Motor neuron (in vitro differentiated cells): Measurements from ENCODE around the gene MICAL1. TPM values are rescaled to one million over a fixed set of nuclear protein-coding genes. Genes with fewer than 3 reads are reported as not detected.

ENCODE experiments used
- ATAC-seq, 8 experiments: fragments of 200-7000 bp; cut with Tn5 transposase; replicated peaks in 6 of 8; 2 replicates each; pipeline ENCODE4 v1.8.0; 2021; ENCODE audit warnings: mild to moderate bottlenecking in 8 of 8, moderate library complexity in 8 of 8
- H3K27ac ChIP-seq, 2 donors: fragments of 250-450 bp; sonication (Bioruptor Pico); 2 replicates each; pipeline ENCODE4 v1.9.0; 2021; ENCODE audit warnings: antibody characterized with exemption in 2 of 2, mild to moderate bottlenecking in 2 of 2, moderate library complexity in 1 of 2
- H3K4me1 ChIP-seq, 2 donors: fragments of 250-450 bp; sonication (Bioruptor Pico); replicated peaks in 1 of 2; 2 replicates each; pipeline ENCODE4 v1.6.1; 2021; ENCODE audit warnings: antibody characterized with exemption in 2 of 2, mild to moderate bottlenecking in 2 of 2, moderate library complexity in 1 of 2
- H3K4me3 ChIP-seq, 5 donors: fragments of 250-450 bp; sonication (Bioruptor Pico); 2 replicates each; pipeline ENCODE4 v1.9.0; 2021; ENCODE audit warnings: antibody characterized with exemption in 5 of 5, mild to moderate bottlenecking in 5 of 5, moderate library complexity in 4 of 5
- whole genome bisulfite sequencing, 10 experiments: fragments of 450-650 bp; shearing (Covaris generic); methylation state at CpG; one replicate each; pipeline ENCODE4 v1.0.0; 2022; 5-methylcytosine and 5-hydroxymethylcytosine counted together
- in situ Hi-C, 9 experiments: fragments of 400-800 bp; cut with MboI; loops; one replicate each; pipeline ENCODE4 v1.15.0; 2021; ENCODE audit warnings: low sequenced_read_pairs in 9 of 9, low pct_unique_long_range_greater_than_20kb in 2 of 9; ENCODE audit not compliant: unreplicated experiment in 9 of 9
- total RNA-seq, 8 experiments: library from RNA; unstranded; fragments of 300-600 nt; gene quantifications; 2 replicates each; pipeline versions ENCODE4 v1.2.3 to v1.2.4, GENCODE V29; 2022

MICAL1 gene
- total RNA-seq, 8 experiments from 2014 or later = 17.7 to 45.4 (median 29.8) TPM

DNA sequence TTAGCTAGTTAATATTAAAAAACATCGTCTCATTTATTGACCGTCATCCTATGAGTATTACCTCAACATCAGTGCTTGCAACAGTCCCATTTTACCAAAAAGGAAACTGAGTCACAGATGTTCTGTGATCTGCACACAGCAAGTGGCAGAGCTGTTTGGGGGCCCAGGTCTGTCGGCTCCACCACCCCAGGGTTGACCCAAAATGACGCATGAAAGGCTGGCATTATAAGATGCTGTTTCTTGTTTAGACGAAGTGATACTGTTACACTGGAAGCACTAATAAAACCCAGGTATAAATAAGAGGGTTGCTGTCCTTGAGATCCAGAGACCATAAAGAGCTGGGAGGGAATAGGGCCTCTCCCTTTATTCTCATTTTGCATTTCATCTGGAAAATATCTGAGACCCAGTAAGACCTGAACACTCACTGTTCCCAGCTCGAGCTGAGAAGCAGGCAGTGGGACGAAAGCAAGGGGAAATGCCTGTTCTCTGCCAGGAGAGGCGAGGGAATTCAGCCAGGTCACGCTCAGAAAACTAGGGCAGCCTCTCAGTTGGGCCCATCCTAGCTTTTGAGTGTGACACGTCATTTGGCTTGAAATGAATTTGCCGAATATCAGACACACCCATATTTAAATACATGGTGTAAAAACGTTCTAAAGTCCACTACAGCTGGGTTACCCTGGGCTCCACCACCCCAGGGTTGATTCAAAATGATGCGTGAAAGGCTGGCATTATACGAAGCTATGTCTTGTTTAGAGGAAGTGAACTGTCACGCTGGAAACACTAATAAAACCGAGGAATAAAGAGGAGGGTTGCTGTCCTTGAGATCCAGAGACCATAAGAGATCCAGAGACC, 1.4 kb upstream of the MICAL1 start:
- ATAC-seq = peak in 3 of 8 experiments; percentile 51 to 74 (median 53)
- no peak overlapping the region for H3K27ac ChIP-seq
- 0 to 85% (median 73%) methylated on average over 5 to 15 of the region's 16 CpGs for WGBS, 10 experiments

DNA sequence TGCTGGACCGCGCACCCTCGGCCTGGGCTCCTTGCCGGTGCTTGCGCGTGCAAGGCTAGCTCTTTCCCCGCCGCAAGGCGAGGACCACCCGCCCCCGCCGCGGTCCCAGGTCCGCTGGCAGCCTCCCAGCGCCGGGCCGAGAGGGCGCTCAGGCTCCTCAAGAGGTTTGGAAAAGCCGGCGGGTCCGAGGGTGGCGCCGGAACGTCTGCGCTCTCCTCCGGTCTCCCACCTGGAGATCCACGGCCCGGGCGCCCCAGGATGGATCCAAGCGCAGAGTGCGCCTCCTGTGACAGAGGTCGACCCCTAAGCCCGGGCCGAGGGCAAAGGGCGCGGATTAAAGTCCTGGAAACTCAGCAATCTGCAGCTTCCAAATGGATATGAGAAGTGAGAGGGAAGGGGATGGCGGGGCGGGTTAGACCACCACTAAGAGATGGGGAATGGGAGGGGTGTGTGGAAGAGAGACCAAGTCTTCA, 575 bp upstream of the MICAL1 start:
- H3K4me1 ChIP-seq = peaks cover 13 to 16% of the 10 kb centered on the region in 2 donors
- peak in 1 of 8 experiments; percentile 0 for ATAC-seq
- H3K4me3 ChIP-seq = peak overlapping the region; percentile 49 to 71 (median 67)
- 0 to 6% (median 6%) methylated on average over 3 to 7 of the region's 38 CpGs; no CpG with 5 or more reads in 7 of the 10 experiments for WGBS, 10 experiments
- in situ Hi-C loops = no loop called here
- H3K27ac ChIP-seq = peak overlapping the region; percentile 75 to 77

More for the DNA sequence above, 1.4 kb upstream of the MICAL1 start:
- Histone ChIP-seq H3K4me1 (peaks cover 13 to 16% of the 10 kb centered on the region in 2 donors), H3K4me3 (peak overlapping the region; percentile 49 to 71 (median 67))
- in situ Hi-C loops = no loop called here

GRCh38 chr6:109454496-109455436, 806 bp downstream of the MICAL1 start:
- Histone ChIP-seq H3K27ac (peak overlapping the region; percentile 75 to 77), H3K4me1 (peaks cover 13 to 16% of the 10 kb centered on the region in 2 donors), H3K4me3 (peak overlapping the region; percentile 49 to 71 (median 67))
- peak in 6 of 8 experiments; percentile 3 to 24 (median 21) for ATAC-seq
- WGBS, 10 experiments = 0 to 40% (median 8%) methylated on average over 1 to 6 of the region's 48 CpGs; no CpG with 5 or more reads in 6 of the 10 experiments
- in situ Hi-C loops = no loop called here

- Histone ChIP-seq H3K4me1 (peaks cover 13 to 16% of the 10 kb centered on the region in 2 donors), H3K4me3 (peak overlapping the region; percentile 49 to 71 (median 67)), H3K27ac (peak overlapping the region in 1 of 2 donors; percentile 77)
- no peak for ATAC-seq
- WGBS, 10 experiments = 40 to 100% (median 97%) methylated on average over 1 to 6 of the region's 27 CpGs; no CpG with 5 or more reads in 5 of the 10 experiments
- in situ Hi-C loops = no loop called here
Measured at GRCh38 chr6:109453594-109454495, 1.7 kb downstream of the MICAL1 start.

DNA sequence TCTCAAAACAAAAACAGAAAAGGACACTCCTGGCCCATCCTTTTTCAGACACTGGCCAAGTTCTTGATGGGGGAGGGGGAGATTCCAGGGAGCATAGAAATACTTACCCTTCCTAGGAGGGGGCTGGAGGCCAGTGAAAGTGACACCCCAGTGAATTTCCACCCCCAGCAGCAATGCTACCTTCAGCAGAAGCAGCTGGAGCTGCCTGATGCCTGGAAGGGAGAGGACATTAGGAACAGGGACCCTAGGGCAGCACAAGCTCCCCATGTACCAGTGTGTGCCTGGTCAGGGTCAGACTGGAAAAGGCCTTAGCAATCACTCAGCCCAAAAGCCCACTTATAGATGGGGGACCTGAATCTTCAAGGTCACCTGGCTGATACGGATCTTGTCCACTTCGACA, 2.4 kb downstream of the MICAL1 start:
- WGBS, 10 experiments = 100% methylated on average over 2 of the region's 2 CpGs; no CpG with 5 or more reads in 8 of the 10 experiments
- no peak overlapping the region for H3K27ac ChIP-seq
- no peak overlapping the region for H3K4me3 ChIP-seq
- ATAC-seq = no peak
- peaks cover 13 to 16% of the 10 kb centered on the region in 2 donors for H3K4me1 ChIP-seq
- in situ Hi-C loops = no loop called here

GRCh38 chr6:109452181-109452580, 3.4 kb downstream of the MICAL1 start:
- Histone ChIP-seq H3K4me1 (peaks cover 13% of the 10 kb centered on the region in 2 donors), H3K27ac (no peak overlapping the region), H3K4me3 (no peak overlapping the region)
- ATAC-seq = no peak
- 80 to 100% (median 93%) methylated on average over 1 to 5 of the region's 9 CpGs; no CpG with 5 or more reads in 4 of the 10 experiments for WGBS, 10 experiments
- in situ Hi-C loops = no loop called here

DNA sequence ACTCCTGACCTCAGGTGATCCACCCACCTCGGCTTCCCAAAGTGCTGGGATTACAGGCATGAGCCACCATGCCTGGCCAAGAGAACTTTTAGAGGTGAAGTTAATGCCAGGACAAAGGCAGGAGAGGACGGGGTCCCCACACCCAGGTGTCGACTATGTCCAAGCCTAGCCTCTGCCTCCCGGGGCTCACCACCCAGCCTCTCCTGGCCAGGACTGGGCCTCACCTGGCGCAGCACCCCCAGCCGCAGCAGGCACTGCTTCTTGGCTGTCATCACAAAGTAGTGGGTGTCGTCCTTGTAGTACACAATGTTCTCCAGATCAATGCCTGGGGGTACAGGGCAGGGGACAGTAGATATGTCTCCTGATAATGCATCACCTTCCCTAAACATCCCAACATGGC, 4.2 kb downstream of the MICAL1 start:
- no peak for ATAC-seq
- in situ Hi-C loops = no loop called here
- 87 to 100% methylated on average over 2 to 3 of the region's 7 CpGs; no CpG with 5 or more reads in 8 of the 10 experiments for WGBS, 10 experiments
- peaks cover 6 to 7% of the 10 kb centered on the region in 2 donors for H3K4me1 ChIP-seq
- no peak overlapping the region for H3K4me3 ChIP-seq
- no peak overlapping the region for H3K27ac ChIP-seq

DNA sequence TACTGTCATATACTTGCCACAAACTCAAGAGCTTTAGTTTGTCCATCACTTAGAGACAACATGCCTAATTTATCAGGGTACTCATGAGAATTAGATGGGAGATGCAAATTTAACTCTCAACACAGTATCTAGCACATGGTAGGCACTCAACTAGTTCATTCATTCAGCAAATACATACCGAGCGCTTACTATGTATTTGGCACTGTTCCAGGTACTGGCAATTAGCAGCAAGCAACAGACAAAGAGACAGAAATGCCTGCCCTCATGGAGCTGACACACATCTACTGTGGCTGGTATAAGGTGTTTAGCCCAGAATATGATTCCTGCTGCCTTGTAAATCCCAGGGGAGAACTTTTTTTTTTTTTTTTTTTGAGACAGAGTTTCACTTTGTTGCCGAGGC, 4.8 kb downstream of the MICAL1 start:
- H3K4me3 ChIP-seq = no peak overlapping the region
- peaks cover 6 to 7% of the 10 kb centered on the region in 2 donors for H3K4me1 ChIP-seq
- in situ Hi-C loops = no loop called here
- 64 to 94% (median 92%) methylated on average over 2 to 3 of the region's 3 CpGs; no CpG with 5 or more reads in 7 of the 10 experiments for WGBS, 10 experiments
- no peak overlapping the region for H3K27ac ChIP-seq
- no peak for ATAC-seq

DNA sequence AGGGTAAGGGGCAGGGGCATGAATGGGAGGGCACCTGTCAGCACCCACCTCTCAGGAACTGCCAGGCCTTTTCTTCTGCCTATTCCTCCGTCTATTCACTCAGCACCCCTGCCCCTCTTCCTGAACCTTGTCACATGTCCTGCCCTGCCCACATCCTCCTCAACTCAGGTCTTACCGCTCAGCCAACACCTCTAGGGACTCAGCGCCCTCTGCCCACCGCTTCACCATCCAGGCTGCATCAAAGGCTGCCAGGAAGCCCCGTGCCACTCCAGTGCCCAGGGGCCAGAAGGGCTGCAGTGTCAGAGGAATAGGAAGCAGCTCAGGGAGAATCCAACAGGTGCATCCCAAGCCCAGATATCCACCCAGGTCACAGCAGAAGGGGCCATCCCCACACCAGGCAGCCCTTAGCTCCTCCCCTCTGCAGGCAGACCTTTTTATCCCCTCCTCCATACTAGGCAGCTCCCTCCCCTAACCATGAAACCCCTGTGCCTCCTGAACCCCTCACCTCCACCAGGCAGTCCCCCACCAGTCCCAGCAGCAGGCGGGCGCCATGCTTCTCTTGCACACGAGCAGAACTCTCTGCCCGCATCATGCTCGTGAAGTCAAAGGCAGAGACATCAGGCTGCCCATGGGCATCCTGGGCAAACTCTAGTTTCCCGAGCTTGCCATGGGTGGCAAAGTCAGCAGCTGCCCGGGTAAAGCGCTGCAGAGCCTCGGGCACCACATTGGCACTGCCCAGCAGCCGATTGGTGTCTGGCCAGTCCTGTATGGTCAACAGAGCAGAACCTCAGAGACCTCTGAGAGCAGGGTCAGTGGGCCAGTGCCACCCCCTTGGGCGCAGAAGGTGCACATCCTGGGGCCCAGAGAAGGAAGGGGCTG, 5.5 kb downstream of the MICAL1 start:
- 80 to 95% (median 82%) methylated on average over 1 to 4 of the region's 16 CpGs; no CpG with 5 or more reads in 6 of the 10 experiments for WGBS, 10 experiments
- Histone ChIP-seq H3K4me1 (peaks cover 6 to 7% of the 10 kb centered on the region in 2 donors), H3K4me3 (no peak overlapping the region), H3K27ac (no peak overlapping the region)
- ATAC-seq = no peak
- in situ Hi-C loops = no loop called here

DNA sequence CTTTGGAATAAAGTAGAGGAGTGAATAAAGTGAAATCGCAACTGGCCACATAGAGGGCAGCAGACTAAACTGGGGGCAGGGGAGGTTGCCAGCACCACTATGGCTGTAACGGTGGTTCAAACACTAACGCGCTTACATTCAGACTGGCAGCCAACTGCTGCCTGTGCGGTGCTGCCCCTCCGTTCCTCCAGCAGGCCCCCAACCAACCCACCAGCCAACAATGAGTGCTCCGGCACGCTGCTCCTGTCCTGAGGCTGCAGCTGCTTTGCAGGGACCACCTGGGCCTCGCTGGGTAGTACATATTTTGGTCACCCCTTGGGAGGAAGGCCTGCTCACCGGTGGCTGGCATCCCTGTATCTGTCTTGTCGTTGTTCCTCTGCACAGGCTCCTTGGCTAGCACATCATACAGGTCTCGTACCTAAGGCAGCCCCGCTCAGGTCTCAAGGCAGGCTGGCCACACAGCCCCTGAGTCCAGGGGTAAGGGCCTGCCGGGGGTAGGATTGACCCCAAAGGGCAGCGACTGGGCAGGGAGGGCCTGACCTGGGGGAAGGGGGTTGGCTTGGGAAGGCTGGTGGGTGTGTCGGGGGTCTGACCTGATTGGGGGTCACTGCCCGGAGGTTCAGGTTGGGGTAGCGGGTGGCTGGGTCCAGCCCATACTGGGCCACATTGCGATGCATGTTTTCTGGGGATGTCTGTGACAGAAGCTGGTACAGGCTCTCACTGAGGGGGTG, 6.3 kb downstream of the MICAL1 start:
- ATAC-seq = no peak
- peaks cover 2 to 6% of the 10 kb centered on the region in 2 donors for H3K4me1 ChIP-seq
- no peak overlapping the region for H3K4me3 ChIP-seq
- in situ Hi-C loops = no loop called here
- no peak overlapping the region for H3K27ac ChIP-seq
- WGBS, 10 experiments = 67 to 100% (median 90%) methylated on average over 1 to 5 of the region's 19 CpGs; no CpG with 5 or more reads in 5 of the 10 experiments

GRCh38 chr6:109448615-109449014, 7.0 kb downstream of the MICAL1 start:
- in situ Hi-C loops = no loop called here
- 20 to 80% (median 80%) methylated on average over 1 of the region's 7 CpGs; no CpG with 5 or more reads in 6 of the 10 experiments for WGBS, 10 experiments
- Histone ChIP-seq H3K4me1 (peaks cover 0 to under 1% of the 10 kb centered on the region in 2 donors), H3K4me3 (no peak overlapping the region), H3K27ac (no peak overlapping the region)
- ATAC-seq = peak in 1 of 8 experiments; percentile 3
